ENCODE results near the gene MRPL18. TPM values are rescaled to one million over a fixed set of nuclear protein-coding genes. Genes with fewer than 3 reads are reported as not detected.

The MRPL18 gene
- total and polyA plus RNA-seq, 2 of the 8 experiments (the other 6 are each of a cell fraction or from before 2014, with no cell fraction given) = 58.7 to 79.8 TPM

DNA sequence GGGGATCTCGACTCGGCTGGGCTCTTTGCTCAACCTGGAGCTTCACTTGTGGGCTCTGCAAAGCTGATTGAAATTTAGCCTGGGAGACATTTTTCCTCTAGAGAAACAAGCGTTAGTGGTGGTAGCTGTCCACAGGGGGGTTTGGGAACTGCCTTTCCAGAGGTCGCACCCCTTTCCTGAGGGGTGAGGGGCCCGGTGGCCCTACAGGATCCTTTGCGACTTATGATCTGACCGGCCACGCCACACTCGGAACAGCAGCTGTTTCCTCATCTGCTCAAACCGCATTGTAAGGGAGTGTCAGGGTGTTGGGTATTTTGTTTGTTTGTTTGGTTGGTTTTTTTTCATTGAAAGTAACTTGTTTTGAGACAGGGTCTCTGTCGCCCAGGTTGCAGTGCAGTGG is 30.9 kb downstream of the MRPL18 start:
- Histone ChIP-seq H2BK120ac (replicated peaks; ENCODE audit: low read depth, low read length) (no peak overlapping the region), H3K79me1 (ENCODE audit: low read depth, low read length) (no peaks in the 10 kb centered on the region), H2AFZ (ENCODE audit: low read length) (no peak overlapping the region), H3K18ac (ENCODE audit: extremely low read depth, low read length) (no peak overlapping the region), H3K9me3 (ENCODE audit: insufficient read depth in 2 of 2, low read depth in 1 of 2, low read length in 1 of 2) (no peaks in the 10 kb centered on the region), H2BK12ac (ENCODE audit: low read depth, low read length) (no peak overlapping the region), H3K4me2 (ENCODE audit: insufficient read depth in 1 of 2, low read depth in 2 of 2, low read length in 2 of 2) (no peak overlapping the region), H2BK15ac (ENCODE audit: low read length) (no peak overlapping the region), H2AK5ac (ENCODE audit: low read depth, low read length) (no peak overlapping the region), H3K9ac (replicated peaks in 1 of 4; ENCODE audit: extremely low read depth in 1 of 4, low read depth in 3 of 4, low read length in 3 of 4) (no peak overlapping the region), H3K27ac (ENCODE audit: low read depth, low read length) (no peak overlapping the region; the same call in 1 of the 2 replicates), H4K20me1 (replicated peaks in 1 of 2; ENCODE audit: control insufficient read depth in 1 of 2, insufficient read depth in 2 of 2, low read length in 2 of 2) (peaks cover 0 to 2% of the 10 kb centered on the region in 2 experiments), H3K56ac (replicated peaks; ENCODE audit: insufficient read length, low read depth, low read length) (no peak overlapping the region), H3K14ac (ENCODE audit: insufficient read length) (no peak overlapping the region), H3K4ac (replicated peaks; ENCODE audit: insufficient read length, low read depth, low read length) (no peak overlapping the region), H4K8ac (ENCODE audit: extremely low read depth, insufficient read depth, low read length) (no peak overlapping the region), H3K4me3 (ENCODE audit: extremely low read depth in 1 of 4, insufficient read depth in 2 of 4, low read depth in 3 of 4, low read length in 4 of 4) (no peak overlapping the region), H2BK20ac (ENCODE audit: low read length) (no peak overlapping the region), H3K4me1 (replicated peaks in 1 of 4; ENCODE audit: control insufficient read depth in 3 of 4, insufficient read depth in 4 of 4, low read length in 3 of 4) (peaks cover 0 to 11% (median 5%) of the 10 kb centered on the region in 4 experiments; a peak in 5 of 7 replicates), H3K23me2 (ENCODE audit: low read depth, low read length) (no peaks in the 10 kb centered on the region), H3K23ac (ENCODE audit: insufficient read length) (no peak overlapping the region), H3K36me3 (ENCODE audit: control insufficient read depth in 2 of 4, insufficient read depth in 4 of 4, low read length in 3 of 4) (no peaks in the 10 kb centered on the region), H4K5ac (ENCODE audit: insufficient read length, low read depth, low read length) (no peak overlapping the region), H2BK5ac (ENCODE audit: low read depth, low read length) (no peak overlapping the region), H3K79me2 (ENCODE audit: control insufficient read depth in 1 of 2, insufficient read depth in 2 of 2, low read length in 2 of 2) (no peaks in the 10 kb centered on the region), H3K27me3 (replicated peaks in 1 of 4; ENCODE audit: control insufficient read depth in 3 of 4, extremely low read depth in 1 of 4, insufficient read depth in 3 of 4, low read length in 3 of 4) (no peaks in the 10 kb centered on the region), H4K91ac (replicated peaks; ENCODE audit: insufficient read length, low read length) (no peak overlapping the region)
- CTCF ChIA-PET (ENCODE audit: partially characterized antibody) = interaction anchor here (1.0 to 2.1 kb wide), 3 partner anchors 9 to 26 kb away, joined by 3 to 6 read pairs (median 4); no protein-coding TSS in a partner anchor
- WGBS, 2 experiments (ENCODE audit: extremely low coverage in 1 of 2, insufficient coverage in 1 of 2, insufficient read length in 1 of 2, insufficient replicate concordance in 2 of 2, low coverage in 1 of 2, low lambda C conversion rate in 2 of 2, missing lambda C conversion rate in 1 of 2) = 97% methylated on average over 11 of the region's 11 CpGs; no CpG with 5 or more reads in 1 of the 2 experiments
- TF ChIP-seq FOSL1 (IDR thresholded peaks at IDR 0.05; ENCODE audit: insufficient read depth, low read depth, low read length) (no peak), HDAC2 (IDR thresholded peaks at IDR 0.05; ENCODE audit: borderline replicate concordance in 1 of 2, low read depth in 2 of 2, low read length in 2 of 2) (no peak), POLR2A (IDR thresholded peaks at IDR 0.05; ENCODE audit: control extremely low read depth in 1 of 2, low read depth in 2 of 2, low read length in 2 of 2) (no peak), TEAD4 (IDR thresholded peaks at IDR 0.05; ENCODE audit: low read depth, low read length) (no peak), ZNF274 (IDR thresholded peaks at IDR 0.05; ENCODE audit: borderline replicate concordance, extremely low read depth, low read length) (no peak), SP2 (IDR thresholded peaks at IDR 0.05; ENCODE audit: low read length) (no peak)
- POLR2A ChIA-PET (ENCODE audit: partially characterized antibody) = interaction anchor here (1.2 kb wide), 1 partner anchor 13 kb away, joined by 3 read pairs; no protein-coding TSS in a partner anchor
- FAIRE-seq (no peak), DNase-seq (ENCODE audit: low read depth in 1 of 2, low spot score in 2 of 2) (no peak)

All from H1 (cell line).